Germinal center (tissue), 1 donor: ENCODE results near the gene LMBR1L.
"Not testable (repeated sequence)": the region's sequence is repeated elsewhere in the genome, so short reads cannot be mapped to it uniquely, and the experiment has no call there.

Source experiments
- DNase-seq: peaks from one replicate; pipeline ENCODE4 v3.0.0; 2012; ENCODE audit warnings: mixed read lengths, low spot score

Gene LMBR1L

DNA sequence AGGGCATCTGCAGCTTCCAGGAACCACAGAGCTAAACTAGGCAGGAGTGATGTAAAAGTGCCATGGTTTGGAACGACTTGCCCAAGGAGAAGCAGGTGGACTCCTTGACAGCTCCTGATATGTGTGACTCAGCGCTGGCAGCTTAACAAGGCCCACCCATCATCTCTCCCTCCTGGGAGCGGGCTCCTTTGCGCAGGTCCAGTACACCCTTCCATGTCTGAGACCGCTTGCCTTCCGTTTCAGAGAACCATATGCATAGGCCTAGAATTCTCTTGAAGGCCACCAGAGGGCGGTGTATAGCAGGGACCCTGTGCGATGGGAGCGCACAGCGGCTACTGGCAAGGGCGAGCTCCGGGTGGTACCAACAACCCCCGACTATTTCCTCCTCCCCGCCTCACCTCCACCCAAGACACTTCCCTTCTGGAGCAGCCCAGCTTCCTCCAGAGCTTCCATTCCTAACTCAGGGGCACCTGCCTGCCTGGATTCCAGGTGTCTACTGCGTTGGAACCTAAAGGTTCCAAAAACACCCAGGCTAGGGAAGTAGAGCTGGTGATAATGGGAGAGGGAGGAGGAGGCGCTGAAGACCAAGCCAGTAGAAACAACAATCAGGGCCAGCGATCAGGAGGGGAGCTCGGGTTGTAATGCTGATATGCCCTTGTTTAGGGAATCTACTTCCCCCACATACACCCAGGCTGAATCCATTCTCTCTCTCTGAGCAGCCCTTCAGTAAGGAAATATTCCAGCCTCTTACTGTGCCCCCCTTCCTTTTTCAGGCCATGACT is 22.3 kb downstream of the LMBR1L start:
- DNase-seq: peak; percentile 80

DNA sequence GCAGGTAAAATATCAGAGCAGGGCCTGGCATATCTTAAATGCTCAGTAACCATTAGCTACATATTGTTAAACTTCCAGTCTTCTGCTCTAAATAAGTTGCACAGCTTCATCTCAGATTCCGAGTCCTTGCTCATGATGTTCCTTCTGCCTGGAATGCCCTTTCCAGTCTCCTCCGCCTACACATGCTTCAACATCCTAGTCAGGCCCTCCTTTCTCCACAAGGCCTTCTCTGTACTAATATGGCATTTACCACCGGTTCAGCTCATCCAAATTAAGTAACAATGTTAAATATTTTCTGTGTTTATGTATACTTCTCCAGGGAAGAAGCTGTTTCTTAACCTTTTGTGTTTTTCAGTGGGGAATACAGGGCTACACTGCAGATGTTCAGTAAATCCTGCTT is 24.5 kb downstream of the LMBR1L start:
- no peak for DNase-seq

DNA sequence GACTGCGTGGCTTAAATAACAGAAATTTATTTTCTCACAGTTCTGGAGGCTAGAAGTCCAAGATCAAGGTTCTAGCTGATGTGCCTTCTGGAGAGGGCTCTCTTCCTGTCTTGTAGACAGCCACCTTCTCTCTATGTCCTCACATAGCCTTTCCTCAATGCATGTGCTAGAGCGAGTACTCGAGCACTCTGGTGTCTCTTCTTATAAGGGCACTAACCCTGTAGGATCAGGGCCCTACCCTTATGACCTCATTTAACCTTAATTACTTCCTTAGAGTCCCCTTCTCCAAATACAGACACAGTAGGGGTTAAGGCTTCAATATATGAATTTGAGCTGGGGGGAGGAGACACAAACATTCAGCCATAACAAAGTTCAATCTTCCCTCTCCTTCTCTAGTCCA is 26.2 kb downstream of the LMBR1L start:
- DNase-seq: no peak

DNA sequence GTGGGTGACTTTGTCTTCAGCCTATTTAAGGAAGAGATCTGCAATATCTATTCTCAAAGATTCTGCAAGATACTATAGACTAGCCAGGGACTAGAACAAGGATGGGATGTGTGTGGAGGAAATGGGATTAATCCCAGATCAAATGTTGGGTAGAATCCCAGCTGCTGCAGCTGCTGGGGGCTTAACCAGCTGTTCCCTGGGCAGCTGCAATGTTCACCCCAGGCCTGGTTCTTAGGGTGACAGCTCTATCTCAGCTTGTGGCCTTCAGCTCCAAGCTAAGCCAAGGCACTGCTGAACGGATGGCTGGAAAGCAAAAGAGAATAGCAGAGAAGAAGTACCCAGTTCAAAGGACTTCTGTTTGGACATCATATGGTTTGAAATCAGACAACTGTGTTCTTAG is 30.9 kb downstream of the LMBR1L start:
- DNase-seq: no peak

DNA sequence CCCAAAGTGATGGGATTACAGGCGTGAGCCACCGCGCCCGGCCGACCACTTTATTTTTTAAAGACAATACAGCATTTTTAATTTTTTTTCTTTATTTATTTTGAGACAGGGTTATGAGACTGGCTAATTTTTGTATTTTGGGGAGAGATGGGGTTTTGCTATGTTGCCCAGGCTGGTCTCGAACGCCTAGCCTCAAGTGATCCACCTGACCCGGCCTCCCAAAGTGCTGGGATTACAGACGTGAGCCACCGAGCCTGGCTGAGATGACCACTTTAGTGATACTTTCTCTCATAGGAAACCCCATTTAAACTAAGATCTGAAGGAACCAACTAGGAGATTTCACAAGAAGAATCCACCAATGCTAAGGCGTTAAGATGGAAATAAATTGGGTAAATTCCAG is 39.7 kb downstream of the LMBR1L start:
- no peak for DNase-seq

DNA sequence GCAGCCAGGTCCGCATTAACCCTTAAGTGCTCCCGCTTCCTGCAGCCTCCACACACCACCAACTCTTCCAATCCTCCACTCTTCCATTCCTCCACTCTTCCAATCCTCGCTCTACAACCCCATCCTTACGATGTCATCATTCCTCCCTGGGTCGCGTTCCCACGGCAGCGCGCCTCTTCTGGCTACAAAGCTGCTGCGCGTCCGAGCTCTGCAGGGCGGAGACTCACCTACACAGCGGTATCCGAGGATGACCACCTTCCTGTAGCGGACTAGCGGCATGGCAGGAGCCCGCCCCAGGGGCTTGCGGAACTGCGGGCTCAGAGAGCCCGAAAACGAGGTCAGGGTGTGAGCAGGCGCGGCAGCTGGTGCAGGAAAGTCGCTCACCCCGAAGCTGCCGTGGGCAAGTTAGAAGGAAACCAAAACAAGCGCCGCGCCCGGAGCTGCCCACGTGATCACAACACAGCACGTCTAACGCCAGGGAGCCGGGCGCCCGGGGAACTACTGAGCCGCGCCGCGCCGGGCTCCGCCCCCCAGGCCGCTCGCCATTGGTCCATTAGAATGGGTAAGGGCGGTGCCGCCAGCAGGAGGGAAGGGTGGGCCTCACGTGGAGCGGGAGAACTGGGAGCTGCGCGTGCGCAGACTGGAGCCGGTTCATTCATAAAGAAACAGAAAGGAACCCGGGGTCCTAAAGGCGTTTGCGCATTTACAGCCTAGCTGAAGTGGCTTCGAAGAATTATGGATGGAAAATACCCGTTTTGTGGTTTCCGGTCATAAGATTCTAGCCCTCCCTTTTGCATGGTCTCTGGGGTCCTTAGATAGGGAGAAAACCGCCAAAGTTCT is 40.9 kb downstream of the LMBR1L start, which contains the start of gene RHEBL1:
TSS of gene RHEBL1 (minus strand) at position 473 of the 840 bp plus-strand sequence. CDS start at position 279, 194 bp downstream.
- peak; percentile 98 for DNase-seq

DNA sequence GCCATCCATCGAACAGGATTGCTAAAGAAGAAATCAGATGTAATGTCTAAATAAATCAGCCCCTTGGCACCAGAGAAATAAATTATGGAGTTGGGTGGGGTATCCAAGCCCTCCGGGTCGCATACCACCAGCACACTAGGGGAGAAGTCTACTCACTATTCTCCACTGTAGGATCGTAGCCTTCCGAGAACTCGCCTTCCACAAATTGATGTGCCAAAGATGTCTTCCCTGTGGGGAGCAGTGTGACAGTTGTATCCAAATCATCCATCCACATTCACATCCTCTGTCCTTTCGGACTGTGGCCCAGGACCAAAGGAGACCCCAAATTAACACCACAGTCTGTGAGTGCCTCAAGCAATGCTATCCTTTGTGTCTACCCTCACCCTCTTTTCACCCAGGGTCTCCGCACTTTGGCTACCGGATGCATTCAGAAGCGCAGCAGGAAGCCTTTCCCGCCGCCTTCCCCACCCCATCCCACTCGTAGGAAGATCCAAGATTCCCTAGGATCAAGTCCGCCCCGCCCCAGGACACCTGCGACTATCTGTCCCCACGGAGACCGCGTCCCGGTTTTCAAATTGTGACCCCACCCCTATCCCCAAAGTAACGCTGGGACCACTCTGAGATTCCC is 41.7 kb downstream of the LMBR1L start:
- no peak for DNase-seq

DNA sequence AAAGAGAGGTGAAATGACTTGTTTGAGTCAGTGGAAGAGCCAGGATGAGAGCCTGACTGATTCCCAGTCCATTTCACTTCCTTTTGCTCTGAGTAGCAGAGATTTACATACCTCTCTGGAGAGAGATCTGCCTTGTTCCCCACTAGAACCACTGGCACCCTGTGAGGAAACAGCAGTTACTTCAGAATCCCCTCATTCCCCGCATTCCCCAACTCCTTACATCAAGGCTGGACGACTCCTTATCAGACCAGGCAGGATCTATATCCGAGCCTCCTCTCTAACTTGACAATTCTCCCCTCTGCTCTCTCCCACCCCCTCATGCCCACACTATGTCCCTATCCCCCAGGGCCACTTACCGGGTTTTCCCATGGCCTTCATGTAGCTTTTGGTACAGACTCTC is 44.5 kb downstream of the LMBR1L start:
- DNase-seq: no peak

DNA sequence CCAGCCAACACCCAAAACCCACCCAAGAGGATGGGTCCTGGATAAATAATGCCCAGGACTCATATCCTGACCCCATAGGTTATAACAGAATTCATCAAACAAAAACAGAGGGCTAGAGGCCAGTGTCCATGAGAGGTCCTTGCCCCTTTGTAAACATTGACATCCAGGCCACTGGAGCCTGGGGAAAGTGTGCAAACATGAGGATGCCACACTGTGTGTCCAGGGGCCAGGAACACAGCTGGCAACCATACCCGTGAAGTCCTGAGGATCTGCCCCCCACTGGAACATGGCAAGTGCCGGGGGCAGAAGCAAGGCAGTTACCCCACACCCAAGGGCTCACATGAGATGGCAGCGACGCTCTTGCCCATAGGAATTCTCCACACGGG is 45.9 kb downstream of the LMBR1L start:
- no peak for DNase-seq

DNA sequence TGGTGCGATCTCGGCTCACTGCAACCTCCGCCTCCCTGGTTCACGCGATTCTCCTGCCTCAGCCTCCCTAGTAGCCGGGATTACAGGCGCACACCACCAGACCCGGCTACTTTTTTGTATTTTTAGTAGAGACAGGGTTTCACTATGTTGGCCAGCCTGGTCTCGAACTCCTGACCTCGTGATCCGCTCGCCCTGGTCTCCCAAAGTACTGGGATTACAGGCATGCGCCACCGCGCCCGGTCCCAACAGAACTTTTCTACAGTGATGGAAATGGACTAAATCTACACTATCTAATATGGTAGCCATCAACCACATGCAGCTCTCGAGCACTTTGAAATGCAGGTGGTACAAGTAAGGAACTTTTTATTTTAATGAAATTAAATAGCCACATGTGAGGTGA is 48.7 kb downstream of the LMBR1L start:
- DNase-seq: not testable (repeated sequence)

DNA sequence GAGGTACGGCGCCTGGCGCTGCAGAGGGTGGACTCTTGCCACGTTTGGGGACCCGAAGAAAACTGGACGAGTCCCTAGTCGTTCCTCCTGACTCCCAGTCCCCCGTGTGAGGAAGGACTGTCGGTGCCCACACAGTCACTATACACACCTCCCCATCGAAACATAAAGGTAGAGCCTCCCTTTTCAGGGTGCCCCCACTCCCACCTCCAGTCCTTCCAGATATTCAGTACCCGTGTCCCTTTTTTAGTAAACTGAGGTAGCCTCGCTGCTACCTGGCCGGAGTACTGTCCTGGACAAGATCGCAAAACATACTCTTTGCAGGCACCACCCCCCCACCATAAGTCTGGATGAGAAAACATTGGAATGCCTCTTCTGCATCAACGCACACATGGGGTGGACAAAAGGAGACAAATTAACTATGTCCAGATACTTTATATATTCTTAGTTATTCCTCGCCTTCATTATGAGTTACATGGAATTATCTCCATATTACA is 49.4 kb downstream of the LMBR1L start:
- no peak for DNase-seq

DNA sequence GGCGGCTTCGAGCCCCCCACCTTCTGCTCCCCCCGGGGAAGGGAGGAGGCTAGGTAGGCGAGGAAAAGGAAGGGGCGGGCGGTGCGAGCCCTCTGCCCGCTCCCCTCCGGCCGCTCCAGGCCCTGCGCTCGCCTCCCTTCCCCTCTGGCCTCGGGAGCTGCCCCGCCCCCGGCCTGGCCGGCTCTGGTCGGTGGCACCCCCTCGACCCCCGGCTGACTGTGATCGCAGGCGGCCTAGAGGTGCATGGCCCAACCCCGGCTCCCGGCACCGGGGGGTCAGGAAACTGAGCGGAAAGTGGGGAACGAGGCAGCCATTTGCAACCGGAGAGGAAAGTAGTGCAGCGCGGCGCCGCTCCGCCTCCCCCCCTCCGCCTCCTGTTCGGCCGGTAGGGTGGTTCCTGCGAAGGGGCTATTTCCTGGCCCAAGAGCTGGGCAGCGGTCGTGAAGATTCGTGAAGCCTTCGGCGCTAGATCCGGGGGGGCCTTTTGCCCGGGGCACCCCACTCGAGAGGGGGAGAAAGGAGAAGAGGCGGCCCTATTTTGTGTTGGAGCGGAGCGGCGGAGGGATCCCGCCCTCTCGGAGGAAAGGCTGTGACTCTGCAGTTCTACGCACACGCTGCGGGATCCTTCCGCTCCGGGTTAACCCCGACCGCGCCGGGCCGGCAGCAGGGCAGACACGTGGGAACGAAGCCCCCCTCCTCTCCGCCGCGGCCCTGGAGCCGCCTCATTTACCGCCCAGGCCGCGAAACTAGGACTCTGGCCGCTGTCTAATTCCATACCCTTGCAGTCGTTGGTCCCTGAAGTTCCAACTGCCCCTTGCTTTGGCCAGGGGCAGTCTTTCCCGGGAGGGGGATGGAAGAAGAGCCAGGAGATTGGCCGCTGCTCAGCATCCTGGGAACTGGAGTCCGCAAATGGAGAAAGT is 50.1 kb downstream of the LMBR1L start, which contains the start of gene KMT2D:
TSS of gene KMT2D (minus strand) at position 558 of the 920 bp plus-strand sequence. CDS start 5,470 bp downstream, outside the sequence.
- DNase-seq: peak; percentile 90

DNA sequence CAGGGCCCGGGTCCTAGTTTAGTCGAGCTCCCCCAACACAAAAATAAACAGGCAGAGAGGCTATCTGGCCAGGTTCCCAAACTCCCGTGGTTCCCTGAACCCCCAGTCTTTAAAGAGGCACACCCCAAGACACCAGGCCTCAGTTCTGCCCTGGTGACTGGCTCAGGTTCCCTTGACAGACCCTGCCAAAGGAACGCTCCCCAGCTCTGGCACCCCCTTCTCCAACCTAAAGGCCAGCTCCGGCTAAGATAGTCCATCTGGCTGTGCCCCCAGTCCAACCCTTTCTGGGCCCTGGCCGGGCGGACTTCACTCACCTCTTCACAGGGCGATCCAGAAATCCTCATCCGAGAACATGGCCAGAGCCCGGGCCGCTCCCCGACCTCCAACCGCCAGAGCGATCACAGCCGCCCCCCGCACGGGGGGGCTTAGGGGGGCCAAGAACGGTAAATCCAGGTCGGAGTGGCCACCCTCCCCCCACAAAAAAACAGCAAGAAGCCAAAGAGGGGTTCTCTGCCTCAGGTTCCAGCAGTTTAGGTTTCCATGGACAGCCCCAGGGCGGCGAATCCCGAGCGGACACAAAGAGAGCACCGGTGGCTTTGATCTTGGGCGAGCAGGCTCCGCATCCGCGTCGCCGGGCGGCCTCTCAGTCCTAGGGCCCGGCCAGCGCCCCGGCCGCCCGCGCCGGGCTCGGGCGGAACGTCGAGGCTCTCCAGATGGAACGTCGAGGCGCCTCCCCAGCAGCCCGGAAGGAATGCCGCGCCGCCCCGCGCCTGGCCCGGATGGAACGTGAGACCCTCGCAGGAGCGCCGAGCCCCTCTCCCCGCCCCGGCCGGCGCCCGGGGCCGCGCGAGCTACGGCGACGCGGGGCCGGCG is 51.1 kb downstream of the LMBR1L start:
- peak; percentile 61 for DNase-seq

DNA sequence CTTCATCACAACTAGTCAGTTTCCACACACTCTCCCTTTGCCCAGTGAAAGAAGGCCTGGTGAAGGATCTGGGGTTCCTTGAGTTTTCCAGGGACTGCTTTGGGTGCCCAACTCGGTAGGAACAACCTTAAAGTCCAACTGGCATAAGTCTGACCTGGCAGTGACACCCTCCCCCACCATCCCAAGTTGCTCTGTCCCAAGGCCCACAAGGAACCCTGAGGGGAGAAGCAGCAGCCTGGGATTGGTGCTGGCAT is 51.7 kb downstream of the LMBR1L start:
- DNase-seq: no peak

DNA sequence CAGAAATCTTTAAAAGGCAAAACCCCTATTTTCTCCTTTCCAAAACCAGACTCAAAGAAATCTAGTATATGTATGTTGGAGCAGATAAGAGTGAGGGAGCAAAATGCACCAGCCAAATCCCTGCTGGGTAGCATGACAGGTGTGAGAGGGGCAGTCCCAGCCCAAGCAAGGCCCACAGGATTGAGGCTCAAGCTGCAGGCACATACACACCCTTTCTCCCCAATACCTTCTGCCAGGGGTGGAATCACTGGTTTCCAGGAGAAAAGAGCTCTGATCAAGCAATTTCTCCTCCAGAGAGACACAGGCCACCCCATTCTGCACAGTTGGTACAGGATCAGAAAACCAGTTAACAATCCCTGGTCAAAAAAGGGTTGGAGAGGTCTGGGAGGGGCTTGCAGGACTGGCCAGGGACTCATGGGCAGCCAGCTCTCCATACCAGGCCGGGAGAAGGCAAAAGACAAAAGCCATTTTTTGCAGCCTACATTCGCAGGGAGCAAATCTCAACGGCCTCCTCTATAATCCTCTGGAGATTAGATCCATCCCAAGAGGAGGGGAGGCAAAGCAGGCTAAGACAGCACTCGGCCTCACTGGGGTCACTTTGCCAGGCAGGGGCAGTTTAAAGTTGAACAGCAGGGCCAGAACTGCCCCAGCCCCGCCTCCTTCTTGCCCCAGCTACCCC is 52.1 kb downstream of the LMBR1L start:
- no peak for DNase-seq

DNA sequence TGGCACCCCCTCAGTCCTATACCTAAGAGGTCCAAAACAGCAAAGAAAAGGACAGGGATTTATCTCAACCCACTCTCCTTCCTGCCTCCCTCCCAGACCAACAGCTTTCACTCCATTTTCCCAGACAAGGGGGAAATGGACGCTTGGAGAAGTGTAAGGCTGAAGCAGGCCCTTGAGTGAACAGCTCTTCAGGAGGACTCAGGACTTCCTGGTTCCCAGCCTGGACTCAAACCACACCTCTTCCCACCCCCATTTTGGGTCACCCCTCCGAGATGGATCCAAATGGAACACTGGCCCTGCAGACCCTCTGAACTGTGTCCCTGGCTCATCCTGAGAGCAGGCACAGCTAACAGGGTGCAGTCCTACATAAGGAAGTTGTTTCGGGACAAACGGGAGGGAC is 52.8 kb downstream of the LMBR1L start:
- no peak for DNase-seq

DNA sequence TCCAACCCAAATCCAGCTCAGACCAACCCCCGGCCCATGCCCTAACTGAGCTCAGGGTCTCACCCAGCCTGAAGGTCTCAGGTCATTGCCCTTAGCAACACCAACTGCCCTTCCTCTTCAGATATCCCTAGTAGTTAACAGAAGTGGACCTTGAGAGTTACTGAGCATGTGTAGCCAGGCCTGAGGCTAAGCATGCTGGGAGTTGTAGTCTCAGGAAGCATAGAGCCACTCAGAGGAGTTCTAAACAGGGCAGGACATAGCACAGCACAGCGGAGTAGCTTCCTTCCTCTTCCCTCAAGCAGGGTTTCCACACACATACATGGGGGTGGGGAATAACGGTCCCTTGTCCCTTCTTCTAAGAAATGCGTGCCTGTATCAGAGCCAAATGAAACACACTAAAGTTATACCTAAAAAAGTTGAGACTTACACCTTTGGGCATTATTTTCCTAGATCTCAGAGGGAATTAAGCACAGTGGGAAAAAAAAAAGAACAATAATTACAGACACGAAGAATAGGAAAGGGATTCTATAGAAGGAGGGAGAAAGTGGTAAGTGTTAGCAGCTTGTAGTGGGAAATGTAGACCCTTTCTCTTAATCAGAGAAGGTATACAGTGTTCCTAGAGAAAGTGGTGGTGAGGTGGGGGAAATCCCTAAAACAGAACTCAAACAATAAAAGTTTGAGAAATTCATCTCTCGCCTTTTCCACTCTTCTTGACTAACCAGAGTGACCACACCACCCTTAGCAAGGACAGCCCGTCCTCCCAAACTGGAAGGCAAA is 54.5 kb downstream of the LMBR1L start:
- peak; percentile 85 for DNase-seq

DNA sequence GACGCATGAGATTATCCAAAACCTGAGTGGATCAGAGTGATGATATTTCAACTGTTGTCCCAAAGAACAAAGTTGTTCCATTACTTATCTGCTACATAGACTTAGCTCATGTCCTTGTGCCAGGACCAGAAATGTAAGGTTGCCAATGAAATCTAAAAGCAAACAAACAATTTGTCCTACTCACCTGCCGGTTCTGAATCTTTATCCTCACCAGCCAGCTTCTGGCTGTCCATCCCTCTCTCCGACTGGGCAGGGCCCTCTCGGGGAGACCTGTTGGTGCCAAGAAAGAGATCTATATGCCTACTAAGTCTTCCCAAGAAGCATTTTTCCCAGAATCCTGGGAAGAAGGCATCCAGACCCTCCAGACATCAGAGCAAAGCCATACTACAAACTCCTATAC is 55.6 kb downstream of the LMBR1L start:
- DNase-seq: no peak

DNA sequence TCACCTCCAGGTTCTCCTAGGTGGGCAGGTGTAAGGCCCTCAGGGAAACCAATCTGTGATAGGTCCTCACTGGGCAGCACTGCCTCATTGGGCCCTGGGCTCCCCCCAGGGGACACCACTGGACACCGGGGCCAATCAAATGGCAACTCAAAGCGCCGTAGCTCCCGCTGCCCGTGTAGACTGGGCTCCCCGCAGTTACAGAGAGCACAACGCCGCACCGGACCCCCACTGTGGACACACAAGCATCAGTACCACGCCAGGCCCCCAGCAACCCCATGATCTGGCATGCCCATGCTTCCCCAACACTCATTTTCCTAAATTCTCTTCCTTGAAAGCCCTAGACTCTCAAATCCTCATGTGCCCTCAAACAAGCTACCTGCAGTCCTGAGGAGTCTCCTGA is 56.1 kb downstream of the LMBR1L start:
- DNase-seq: no peak
